Stomach (tissue), 9 donors: ENCODE measurements around the gene IQCE. TPM values are rescaled to one million over a fixed set of nuclear protein-coding genes. Genes with fewer than 3 reads are reported as not detected.
"Not testable (repeated sequence)": the region's sequence is repeated elsewhere in the genome, so short reads cannot be mapped to it uniquely, and the experiment has no call there.

Experiments
- DNase-seq, 2 donors: peaks; one replicate each; pipeline versions ENCODE4 v3.0.0 to v3.0.0-alpha.2; 2013 to 2019
- H3K27ac ChIP-seq, 5 donors: fragments of 200-600 bp in 4 of 5; sonication (generic) in 4 of 5; one replicate each; pipeline ENCODE4 v1.5.1; 2013 to 2019; ENCODE audit warnings: mild to moderate bottlenecking in 1 of 5, moderate library complexity in 1 of 5
- H3K27me3 ChIP-seq, 3 donors: fragments of 200-600 bp; sonication (generic); one replicate each; pipeline ENCODE4 v1.5.1; 2017 to 2019; ENCODE audit warnings: mixed run types in 1 of 3
- H3K36me3 ChIP-seq, 4 donors: fragments of 200-600 bp; sonication (generic); 1 replicate in 3 of 4; 2 replicates in 1 of 4; pipeline ENCODE4 v1.5.1; 2016 to 2019
- H3K4me1 ChIP-seq, 4 donors: fragments of 200-600 bp; sonication (generic); one replicate each; pipeline ENCODE4 v1.5.1; 2016 to 2019
- H3K4me3 ChIP-seq, 4 donors: fragments of 200-600 bp; sonication (generic) in 3 of 4; one replicate each; pipeline ENCODE4 v1.5.1; 2016 to 2019; ENCODE audit warnings: mild to moderate bottlenecking in 1 of 4
- H3K9me3 ChIP-seq, 4 donors: fragments of 200-600 bp; sonication (generic); one replicate each; pipeline ENCODE4 v1.5.1; 2016 to 2019
- CTCF ChIP-seq, 7 experiments: fragments of 450-650 bp in 4 of 7; fragments of 200-600 bp in 3 of 7; sonication (generic) in 3 of 7; IDR thresholded peaks; one replicate each; pipeline ENCODE4 v1.5.1; 2016 to 2019; ENCODE audit warnings: antibody characterized with exemption in 7 of 7, control low read depth in 2 of 7, mild to moderate bottlenecking in 1 of 7
- EP300 ChIP-seq: sonication (generic); formaldehyde crosslinking; IDR thresholded peaks from one replicate; pipeline ENCODE4 v1.6.1; 2017; ENCODE audit warnings: antibody characterized with exemption
- POLR2A ChIP-seq, 4 donors: fragments of 450-650 bp; IDR thresholded peaks; one replicate each; pipeline ENCODE4 v1.6.1; 2016; ENCODE audit warnings: antibody characterized with exemption in 4 of 4, control low read depth in 2 of 4, mild to moderate bottlenecking in 1 of 4, moderate library complexity in 1 of 4
- POLR2AphosphoS5 ChIP-seq, 3 donors: sonication (generic); formaldehyde crosslinking; IDR thresholded peaks; one replicate each; pipeline ENCODE4 v1.6.1; 2016; ENCODE audit warnings: antibody characterized with exemption in 3 of 3
- WGBS, 5 donors: extraction: QIAGEN DNeasy Blood & Tissue Kit in 3 of 5; methylation state at CpG; one replicate each; pipeline versions ENCODE4 v1.1.5 to v1.1.7; 2013 to 2018; 5-methylcytosine and 5-hydroxymethylcytosine counted together
- intact Hi-C: fragments of 100-400 bp; cut with DNase I; formaldehyde crosslinking; loops from one replicate; pipeline ENCODE4 v1.15.1; 2023; ENCODE audit warnings: low total_unique reads
- polyA plus RNA-seq, 3 donors: library from polyadenylated mRNA; stranded (reverse); fragments of 200-250 nt; gene quantifications; one replicate each; pipeline ENCODE4 v1.2.3, GENCODE V29; 2013
- total RNA-seq, 5 donors: library from RNA; depleted of rRNA; stranded (reverse); fragments of >200 nt; gene quantifications; one replicate each; pipeline versions ENCODE4 v1.1.0 to v1.2.3, GENCODE V29; 2014 to 2016
- donor health status: healthy with polysubstance abuse.
- donor health status: Bipolar disorder and iron deficiency.
- donor health status: healthy.

The IQCE gene
- total and polyA plus RNA-seq, 8 donors, result 1.8 to 248 (median 10.9) TPM

- intact Hi-C loops, result no loop called here
- WGBS, 5 donors, result 84 to 91% (median 87%) methylated on average over 33 to 37 of the region's 37 CpGs
- H3K36me3 ChIP-seq, result peaks cover 7 to 63% (median 46%) of the 10 kb centered on the region in 4 donors
- DNase-seq, result no peak
- peaks cover 2 to 9% (median 7%) of the 10 kb centered on the region in 4 donors for H3K4me1 ChIP-seq
- no peak for TF ChIP-seq EP300
- TF ChIP-seq CTCF (IDR thresholded peaks at IDR 0.05), result no peak
- no peak for TF ChIP-seq POLR2A (IDR thresholded peaks at IDR 0.05)
- no peak for TF ChIP-seq POLR2AphosphoS5 (IDR thresholded peaks at IDR 0.05)
- H3K9me3 ChIP-seq, result no peaks in the 10 kb centered on the region
- H3K4me3 ChIP-seq, result no peak overlapping the region
- H3K27ac ChIP-seq, result peak overlapping the region in 4 of 5 donors; percentile 55 to 73 (median 67)
- H3K27me3 ChIP-seq, result no peaks in the 10 kb centered on the region
These were observed 49.4 kb downstream of the IQCE start for GRCh38 chr7:2607923-2608904.

- H3K27me3 ChIP-seq, result no peaks in the 10 kb centered on the region
- intact Hi-C loops, result no loop called here
- H3K27ac ChIP-seq, result peak overlapping the region in 3 of 5 donors; percentile 66 to 73 (median 68)
- no peak overlapping the region for H3K4me3 ChIP-seq
- H3K36me3 ChIP-seq, result peaks cover 7 to 59% (median 44%) of the 10 kb centered on the region in 4 donors
- no peak for TF ChIP-seq EP300
- no peak for TF ChIP-seq POLR2A (IDR thresholded peaks at IDR 0.05)
- TF ChIP-seq CTCF (IDR thresholded peaks at IDR 0.05), result no peak
- no peak for TF ChIP-seq POLR2AphosphoS5 (IDR thresholded peaks at IDR 0.05)
- H3K9me3 ChIP-seq, result no peaks in the 10 kb centered on the region
- 66 to 72% (median 67%) methylated on average over 14 of the region's 14 CpGs for WGBS, 5 donors
- peaks cover 5 to 17% (median 13%) of the 10 kb centered on the region in 4 donors for H3K4me1 ChIP-seq
- DNase-seq, result peak in 1 of 2 donors; percentile 71
These were observed 50.2 kb downstream of the IQCE start for GRCh38 chr7:2608921-2609411.

GRCh38 chr7:2609646-2610045 lies 50.9 kb downstream of the IQCE start:
- Histone ChIP-seq H3K4me1 (peaks cover 8 to 24% (median 17%) of the 10 kb centered on the region in 4 donors), H3K36me3 (peaks cover 7 to 53% (median 38%) of the 10 kb centered on the region in 4 donors), H3K27ac (peak overlapping the region in 2 of 5 donors; percentile 56 to 68)
- H3K4me3 ChIP-seq, H3K9me3 ChIP-seq, intact Hi-C loops, H3K27me3 ChIP-seq, DNase-seq: not testable (repeated sequence)
- 81 to 93% (median 88%) methylated on average over 6 of the region's 6 CpGs for WGBS, 5 donors

- peaks cover 8 to 29% (median 19%) of the 10 kb centered on the region in 4 donors for H3K4me1 ChIP-seq
- H3K27me3 ChIP-seq, result no peaks in the 10 kb centered on the region
- no peak overlapping the region for H3K27ac ChIP-seq
- no peak for DNase-seq
- intact Hi-C loops, result no loop called here
- TF ChIP-seq EP300 (no peak), CTCF (IDR thresholded peaks at IDR 0.05) (no peak), POLR2A (IDR thresholded peaks at IDR 0.05) (no peak), POLR2AphosphoS5 (IDR thresholded peaks at IDR 0.05) (no peak)
- 92 to 96% (median 93%) methylated on average over 8 to 14 of the region's 14 CpGs for WGBS, 5 donors
- H3K9me3 ChIP-seq, result no peaks in the 10 kb centered on the region
- H3K4me3 ChIP-seq, result no peak overlapping the region
- peaks cover 0 to 45% (median 31%) of the 10 kb centered on the region in 4 donors for H3K36me3 ChIP-seq
These were observed 51.7 kb downstream of the IQCE start for GRCh38 chr7:2610466-2610865.
